ENCODE results near the gene TLE3.
"Not testable (repeated sequence)": the region's sequence is repeated elsewhere in the genome, so short reads cannot be mapped to it uniquely, and the experiment has no call there.

Gene TLE3

GRCh38 chr15:70125605-70126004 is 27.9 kb upstream of the TLE3 start:
- no peak for DNase-seq

- no peak for DNase-seq
Measured at GRCh38 chr15:70121624-70122302, 24.0 kb upstream of the TLE3 start.

- no peak for DNase-seq
Measured at GRCh38 chr15:70120958-70121623, 23.4 kb upstream of the TLE3 start.

GRCh38 chr15:70119911-70120508 is 22.3 kb upstream of the TLE3 start:
- DNase-seq = no peak

GRCh38 chr15:70118599-70118998 is 20.9 kb upstream of the TLE3 start:
- no peak for DNase-seq

- no peak for DNase-seq
Measured at GRCh38 chr15:70116317-70116716, 18.6 kb upstream of the TLE3 start.

- no peak for DNase-seq
Measured at GRCh38 chr15:70114221-70114620, 16.5 kb upstream of the TLE3 start.

- no peak for DNase-seq
Measured at GRCh38 chr15:70113304-70113700, 15.6 kb upstream of the TLE3 start.

- DNase-seq = not testable (repeated sequence)
Measured at GRCh38 chr15:70112572-70113303, 15.0 kb upstream of the TLE3 start.

GRCh38 chr15:70112074-70112395 is 14.3 kb upstream of the TLE3 start:
- DNase-seq = no peak

- DNase-seq = no peak
Measured at GRCh38 chr15:70111203-70112073, 13.7 kb upstream of the TLE3 start.

GRCh38 chr15:70109978-70110377 is 12.3 kb upstream of the TLE3 start:
- DNase-seq = no peak

GRCh38 chr15:70109531-70109930 is 11.8 kb upstream of the TLE3 start:
- DNase-seq = no peak

GRCh38 chr15:70103880-70104626 is 6.3 kb upstream of the TLE3 start:
- DNase-seq = no peak

GRCh38 chr15:70102827-70103226 is 5.1 kb upstream of the TLE3 start:
- DNase-seq = no peak

GRCh38 chr15:70101459-70102113 is 3.9 kb upstream of the TLE3 start:
- peak; percentile 13 for DNase-seq

- no peak for DNase-seq
Measured at GRCh38 chr15:70100474-70101341, 3.0 kb upstream of the TLE3 start.

- DNase-seq = no peak
Measured at GRCh38 chr15:70099967-70100473, 2.3 kb upstream of the TLE3 start.

GRCh38 chr15:70099167-70099966 is 1.6 kb upstream of the TLE3 start:
- DNase-seq = peak; percentile 68

Measured in SIG-M5 (cell line).